DND-41 (cell line): ENCODE measurements around the gene ANKRD40.
A peak's percentile ranks its signal among the peaks of the same experiment; 100 is the strongest.
"Not testable (repeated sequence)": the region's sequence is repeated elsewhere in the genome, so short reads cannot be mapped to it uniquely, and the experiment has no call there.

ENCODE experiments used
- ATAC-seq: fragments of 200-7000 bp; cut with Tn5 transposase; 3 replicates; pipeline ENCODE4 v1.9.1; 2021; ENCODE audit warnings: low read depth; ENCODE audit not compliant: insufficient read depth
- DNase-seq: peaks from one replicate; pipeline ENCODE4 v3.0.0-alpha.2; 2020
- H2AFZ ChIP-seq: 2 replicates; pipeline ENCODE4 v1.6.0; 2012; ENCODE audit warnings: low read depth, low read length
- H3K27ac ChIP-seq: 2 replicates; pipeline ENCODE4 v1.5.1; 2012; ENCODE audit warnings: low read length, inconsistent platforms
- H3K27me3 ChIP-seq: fragments of 200-600 bp; sonication (generic); 2 replicates; pipeline ENCODE4 v1.6.0; 2012; ENCODE audit warnings: low read length, mild to moderate bottlenecking, inconsistent platforms; ENCODE audit not compliant: insufficient read depth, poor library complexity
- H3K36me3 ChIP-seq: 2 replicates; pipeline ENCODE4 v1.5.1; 2012; ENCODE audit warnings: low read length, inconsistent platforms; ENCODE audit not compliant: insufficient read depth
- H3K4me1 ChIP-seq: 2 replicates; pipeline ENCODE4 v1.5.1; 2012; ENCODE audit warnings: mild to moderate bottlenecking, low read length; ENCODE audit not compliant: insufficient read depth
- H3K4me2 ChIP-seq: 2 replicates; pipeline ENCODE4 v1.6.0; 2012; ENCODE audit warnings: mild to moderate bottlenecking, moderate library complexity, low read length, inconsistent platforms; ENCODE audit not compliant: insufficient read depth
- H3K4me3 ChIP-seq, 2 experiments: fragments of 200-600 bp in 1 of 2; shearing (Covaris generic) in 1 of 2; 2 replicates each; pipeline ENCODE4 v1.5.1; 2012 to 2016; ENCODE audit warnings: inconsistent platforms in 2 of 2, low read length in 2 of 2, mild to moderate bottlenecking in 2 of 2, low read depth in 1 of 2, moderate library complexity in 1 of 2
- H3K79me2 ChIP-seq: 2 replicates; pipeline ENCODE4 v1.6.0; 2012; ENCODE audit warnings: low read length, inconsistent platforms; ENCODE audit not compliant: insufficient read depth
- H3K9ac ChIP-seq: 2 replicates; pipeline ENCODE4 v1.6.0; 2012; ENCODE audit warnings: low read depth, mild to moderate bottlenecking, inconsistent platforms, low read length, moderate library complexity
- H3K9me3 ChIP-seq: 2 replicates; pipeline ENCODE4 v1.5.1; 2012; ENCODE audit warnings: low read length, moderate library complexity, mild to moderate bottlenecking, inconsistent platforms; ENCODE audit not compliant: insufficient read depth, severe bottlenecking
- H4K20me1 ChIP-seq: 2 replicates; pipeline ENCODE4 v1.6.0; 2012; ENCODE audit warnings: low read length; ENCODE audit not compliant: insufficient read depth
- EZH2 ChIP-seq: IDR thresholded peaks from 3 replicates; pipeline ENCODE4 v1.6.1; 2012; ENCODE audit warnings: borderline replicate concordance, low read depth, mild to moderate bottlenecking, moderate library complexity, low read length, inconsistent platforms; ENCODE audit not compliant: severe bottlenecking
- TF ChIP-seq, protein P1 (sequence below): IDR thresholded peaks from 2 replicates; pipeline ENCODE4 v1.5.1; 2012; ENCODE audit warnings: borderline replicate concordance, low read length, moderate library complexity, mild to moderate bottlenecking; ENCODE audit not compliant: poor library complexity, severe bottlenecking; ENCODE audit errors: extremely low read depth

ANKRD40 gene

GRCh38 chr17:50715471-50715870 lies 7.8 kb upstream of the ANKRD40 start:
- Histone ChIP-seq H3K27me3 (no peaks in the 10 kb centered on the region), H3K4me1 (peaks cover 10% of the 10 kb centered on the region), H3K36me3 (peaks cover 4% of the 10 kb centered on the region; the same call in 1 of the 2 replicates), H3K9me3 (no peaks in the 10 kb centered on the region), H3K4me3 (no peak overlapping the region), H3K9ac (no peak overlapping the region), H3K4me2 (no peak overlapping the region), H3K79me2 (peaks cover 20% of the 10 kb centered on the region), H2AFZ (no peak overlapping the region), H4K20me1 (peaks cover 2% of the 10 kb centered on the region; the same call in 1 of the 2 replicates), H3K27ac (no peak overlapping the region)
- no peak for DNase-seq
- ATAC-seq = no peak
- TF ChIP-seq, protein P1, sequence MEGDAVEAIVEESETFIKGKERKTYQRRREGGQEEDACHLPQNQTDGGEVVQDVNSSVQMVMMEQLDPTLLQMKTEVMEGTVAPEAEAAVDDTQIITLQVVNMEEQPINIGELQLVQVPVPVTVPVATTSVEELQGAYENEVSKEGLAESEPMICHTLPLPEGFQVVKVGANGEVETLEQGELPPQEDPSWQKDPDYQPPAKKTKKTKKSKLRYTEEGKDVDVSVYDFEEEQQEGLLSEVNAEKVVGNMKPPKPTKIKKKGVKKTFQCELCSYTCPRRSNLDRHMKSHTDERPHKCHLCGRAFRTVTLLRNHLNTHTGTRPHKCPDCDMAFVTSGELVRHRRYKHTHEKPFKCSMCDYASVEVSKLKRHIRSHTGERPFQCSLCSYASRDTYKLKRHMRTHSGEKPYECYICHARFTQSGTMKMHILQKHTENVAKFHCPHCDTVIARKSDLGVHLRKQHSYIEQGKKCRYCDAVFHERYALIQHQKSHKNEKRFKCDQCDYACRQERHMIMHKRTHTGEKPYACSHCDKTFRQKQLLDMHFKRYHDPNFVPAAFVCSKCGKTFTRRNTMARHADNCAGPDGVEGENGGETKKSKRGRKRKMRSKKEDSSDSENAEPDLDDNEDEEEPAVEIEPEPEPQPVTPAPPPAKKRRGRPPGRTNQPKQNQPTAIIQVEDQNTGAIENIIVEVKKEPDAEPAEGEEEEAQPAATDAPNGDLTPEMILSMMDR = no peak
- TF ChIP-seq EZH2 = no peak

- Histone ChIP-seq H3K9me3 (no peaks in the 10 kb centered on the region), H3K36me3 (no peaks in the 10 kb centered on the region), H3K4me1 (peaks cover 22% of the 10 kb centered on the region), H3K9ac (no peak overlapping the region), H3K79me2 (peaks cover 28% of the 10 kb centered on the region), H3K27ac (no peak overlapping the region), H3K4me3 (no peak overlapping the region), H3K4me2 (no peak overlapping the region), H2AFZ (no peak overlapping the region), H3K27me3 (no peaks in the 10 kb centered on the region), H4K20me1 (no peaks in the 10 kb centered on the region)
- no peak for TF ChIP-seq EZH2
- TF ChIP-seq, protein P1 = no peak
- DNase-seq (no peak), ATAC-seq (no peak)
Observed at GRCh38 chr17:50712641-50713040, 4.9 kb upstream of the ANKRD40 start.

GRCh38 chr17:50710650-50711049 lies 2.9 kb upstream of the ANKRD40 start:
- no peaks in the 10 kb centered on the region for H3K27me3 ChIP-seq
- H2AFZ ChIP-seq = no peak overlapping the region
- H3K27ac ChIP-seq = no peak overlapping the region
- no peaks in the 10 kb centered on the region for H4K20me1 ChIP-seq
- TF ChIP-seq, protein P1 = no peak
- no peak for TF ChIP-seq EZH2
- H3K9me3 ChIP-seq = no peaks in the 10 kb centered on the region
- H3K36me3 ChIP-seq = peaks cover 3% of the 10 kb centered on the region; the same call in 1 of the 2 replicates
- no peak overlapping the region for H3K4me3 ChIP-seq
- no peak overlapping the region for H3K4me2 ChIP-seq
- no peak for ATAC-seq
- DNase-seq = no peak
- peaks cover 47% of the 10 kb centered on the region for H3K79me2 ChIP-seq
- H3K4me1 ChIP-seq = peaks cover 37% of the 10 kb centered on the region
- H3K9ac ChIP-seq = no peak overlapping the region

GRCh38 chr17:50710025-50710424 lies 2.3 kb upstream of the ANKRD40 start:
- no peak overlapping the region for H3K4me2 ChIP-seq
- peaks cover 8% of the 10 kb centered on the region for H3K36me3 ChIP-seq
- H2AFZ ChIP-seq = no peak overlapping the region
- ATAC-seq (no peak), DNase-seq (no peak)
- H3K27ac ChIP-seq = no peak overlapping the region
- no peaks in the 10 kb centered on the region for H4K20me1 ChIP-seq
- no peak for TF ChIP-seq EZH2
- TF ChIP-seq, protein P1 = no peak
- peaks cover 43% of the 10 kb centered on the region for H3K4me1 ChIP-seq
- H3K79me2 ChIP-seq = peaks cover 53% of the 10 kb centered on the region
- no peaks in the 10 kb centered on the region for H3K27me3 ChIP-seq
- no peak overlapping the region for H3K4me3 ChIP-seq
- H3K9ac ChIP-seq = 0 out of 2 replicates have a peak overlapping the region, but pooled peaks have one; percentile 91
- H3K9me3 ChIP-seq = no peaks in the 10 kb centered on the region

GRCh38 chr17:50709053-50709452 lies 1.3 kb upstream of the ANKRD40 start:
- H3K4me2 ChIP-seq = peak overlapping the region; percentile 85
- H2AFZ ChIP-seq = peak overlapping the region; percentile 84
- peak overlapping the region; percentile 91 for H3K9ac ChIP-seq
- H3K4me3 ChIP-seq = peak overlapping the region; percentile 62 to 94; a peak in 3 of 4 replicates
- not testable (repeated sequence) for H4K20me1 ChIP-seq, H3K9me3 ChIP-seq, DNase-seq, ATAC-seq, H3K27me3 ChIP-seq
- H3K4me1 ChIP-seq = peaks cover 51% of the 10 kb centered on the region
- peaks cover 61% of the 10 kb centered on the region for H3K79me2 ChIP-seq
- H3K36me3 ChIP-seq = peaks cover 15% of the 10 kb centered on the region
- H3K27ac ChIP-seq = peak overlapping the region; percentile 98
